GM15510 (cell line): ENCODE measurements around the gene CIT.

Experiments used
- POLR2A ChIP-seq: IDR thresholded peaks from 3 replicates; pipeline ENCODE4 v1.6.1; 2011; ENCODE audit warnings: borderline replicate concordance; ENCODE audit not compliant: insufficient read length; ENCODE audit errors: extremely low read depth

Gene CIT

DNA sequence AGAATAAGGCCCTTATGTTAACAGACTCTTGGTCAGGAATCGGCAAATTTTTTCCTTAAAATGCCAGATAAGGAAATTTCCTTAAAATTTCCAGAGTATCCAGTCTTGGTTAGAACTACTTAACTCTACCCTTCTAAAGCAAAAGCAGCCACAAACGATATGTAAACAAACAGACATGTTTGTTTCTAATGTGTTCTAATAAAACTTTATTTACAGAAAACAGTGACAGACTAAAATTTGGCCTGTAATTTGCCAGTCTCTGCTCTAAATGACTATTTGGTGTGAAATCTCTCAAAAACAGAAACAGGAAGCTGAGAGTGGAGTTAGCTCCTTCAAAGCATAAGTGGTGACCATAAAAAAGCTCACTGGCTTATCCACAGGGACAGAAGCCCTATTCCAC, 131.0 kb downstream of the CIT start:
- TF ChIP-seq POLR2A, result no peak

DNA sequence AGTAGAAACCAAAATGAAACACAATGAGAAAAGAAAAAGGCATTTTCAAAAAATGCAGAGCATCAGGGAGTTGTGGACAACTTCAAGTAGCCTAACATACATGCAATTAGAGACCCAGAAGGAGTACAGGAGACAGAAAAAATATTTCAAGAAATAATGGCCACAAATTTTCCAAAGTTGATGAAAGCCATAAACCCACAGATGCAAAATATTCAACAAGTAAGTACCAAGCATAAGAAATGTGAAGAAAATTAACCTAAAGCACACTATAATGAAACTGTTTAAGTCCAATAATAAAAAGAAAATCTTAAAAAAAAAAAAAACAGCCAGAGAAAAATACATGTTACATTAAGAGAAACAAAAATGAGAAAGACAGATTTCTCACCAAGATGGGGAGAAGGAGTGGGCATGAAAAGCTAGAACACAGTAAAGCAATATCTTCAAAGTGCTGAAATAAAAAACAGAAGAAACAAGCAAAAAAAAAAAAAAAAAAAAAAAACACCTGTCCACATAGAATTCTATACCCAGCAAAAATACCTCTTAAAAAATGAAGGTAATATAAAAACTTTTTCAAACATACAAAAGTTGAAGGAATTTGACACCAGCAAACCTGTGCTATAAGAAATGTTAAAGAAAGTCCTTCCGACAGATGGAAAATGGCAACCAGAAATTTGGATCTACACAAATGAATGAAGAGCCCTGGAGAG, 132.1 kb downstream of the CIT start:
- TF ChIP-seq POLR2A, result no peak

DNA sequence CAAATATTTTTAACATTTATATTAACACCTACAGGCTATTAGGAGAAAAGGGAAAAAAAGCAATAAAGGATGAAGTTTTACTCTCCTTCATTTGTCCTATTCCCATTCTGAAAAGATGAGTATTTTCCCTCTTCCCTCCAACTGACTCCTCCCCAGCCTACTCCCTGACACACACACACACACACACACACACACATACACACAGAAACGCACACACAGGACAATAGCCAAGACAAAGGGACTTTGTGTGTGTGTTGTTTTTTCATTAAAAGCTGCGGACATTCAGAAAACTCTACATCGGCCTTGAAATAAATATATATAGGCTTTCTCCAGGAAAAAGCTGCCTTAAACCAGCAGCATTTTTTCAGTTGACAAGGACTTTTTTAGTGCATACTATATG, 134.4 kb downstream of the CIT start:
- TF ChIP-seq POLR2A, result no peak

GRCh38 chr12:119740830-119741229, 136.3 kb downstream of the CIT start:
- no peak for TF ChIP-seq POLR2A

DNA sequence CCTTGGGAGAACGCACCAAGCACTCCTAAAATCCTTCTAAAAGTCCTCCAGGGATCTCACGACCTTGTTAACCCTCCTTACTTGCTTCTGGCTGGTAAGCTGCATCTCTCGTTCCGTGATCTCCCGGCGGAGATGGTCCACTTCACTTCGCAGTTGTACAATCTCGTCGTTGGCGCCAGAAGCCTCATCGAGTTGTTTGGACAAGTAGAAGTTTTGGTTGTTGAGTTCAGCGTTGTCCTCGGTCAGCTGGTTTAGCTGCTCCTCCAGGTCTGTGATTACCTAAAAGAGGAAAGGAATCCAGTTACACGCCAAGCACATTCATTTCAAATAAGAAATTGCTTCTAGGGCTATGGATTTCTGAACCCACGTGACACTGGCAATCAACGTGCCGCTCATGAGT, 142.0 kb downstream of the CIT start:
- no peak for TF ChIP-seq POLR2A

DNA sequence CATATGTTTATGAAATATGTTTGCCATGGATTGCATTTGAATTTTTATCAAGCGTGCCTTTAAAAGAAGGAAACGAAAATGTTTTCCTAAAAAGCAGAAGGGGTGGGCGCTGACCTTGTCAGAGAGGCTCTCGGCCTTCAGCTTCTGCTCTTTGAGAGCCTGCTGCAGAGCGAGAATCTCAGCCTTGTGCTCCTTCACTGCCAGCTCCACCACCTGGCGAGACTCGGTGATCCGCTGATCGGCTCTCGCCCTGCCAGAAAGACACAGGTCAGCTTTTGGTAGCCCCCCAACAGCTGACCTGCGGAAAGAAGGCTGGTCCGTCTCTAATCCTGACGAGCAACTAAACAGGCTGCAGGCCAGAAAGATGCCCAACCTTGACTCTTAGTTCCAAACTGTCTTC, 146.7 kb downstream of the CIT start:
- no peak for TF ChIP-seq POLR2A

DNA sequence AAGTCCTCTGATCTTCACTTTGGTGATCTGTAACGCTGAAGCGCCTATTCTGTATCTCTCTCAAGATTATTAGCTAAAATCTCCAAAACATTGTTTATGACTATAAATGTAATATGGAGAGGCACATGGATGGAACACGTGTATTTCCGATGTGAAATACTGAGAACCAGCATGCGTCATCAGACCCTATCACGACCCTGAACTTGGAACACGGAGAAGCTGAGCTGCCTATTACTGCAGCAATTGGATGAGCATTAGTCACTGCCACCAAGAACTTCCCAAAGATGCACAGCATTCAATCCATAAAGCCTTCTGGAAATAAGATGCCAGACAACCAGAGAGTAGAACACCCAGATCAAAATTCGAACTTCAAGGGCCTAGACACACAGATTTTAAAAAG, 147.2 kb downstream of the CIT start:
- no peak for TF ChIP-seq POLR2A

DNA sequence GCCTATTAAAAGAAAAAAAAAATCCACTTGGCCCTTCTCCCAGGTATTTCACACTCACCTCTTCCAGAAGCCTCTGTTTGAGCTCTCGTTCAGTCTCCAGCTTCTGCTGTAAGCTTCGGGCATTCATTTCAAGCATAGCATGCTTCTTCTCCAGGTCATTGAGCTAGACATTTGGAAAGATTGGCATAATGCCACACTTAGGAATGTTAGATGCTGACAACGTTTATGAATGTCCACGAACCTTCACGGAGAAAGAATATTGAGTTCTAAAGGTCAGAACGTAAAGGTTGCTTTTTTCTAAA, 148.7 kb downstream of the CIT start:
- TF ChIP-seq POLR2A, result no peak

GRCh38 chr12:119727600-119728443, 149.3 kb downstream of the CIT start:
- no peak for TF ChIP-seq POLR2A

DNA sequence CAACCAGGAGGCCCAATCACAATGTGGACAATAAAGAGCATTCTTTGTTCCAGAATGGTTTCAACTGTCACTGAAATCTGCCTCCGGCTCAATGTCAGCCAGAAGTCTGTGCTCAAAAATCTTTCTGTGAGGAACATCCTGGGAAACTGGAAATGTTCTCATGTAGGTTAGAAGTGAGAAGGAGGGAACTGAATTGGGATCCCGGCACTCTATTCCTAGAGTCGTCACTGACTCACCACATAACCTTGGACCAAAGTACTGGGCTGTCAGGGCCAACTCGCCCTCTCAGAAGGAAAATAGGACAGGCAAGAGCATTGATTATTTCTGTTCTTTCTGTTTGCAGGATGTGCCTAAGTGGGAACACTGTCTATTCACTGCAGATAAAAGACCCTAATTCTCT, 151.6 kb downstream of the CIT start:
- TF ChIP-seq POLR2A, result no peak

DNA sequence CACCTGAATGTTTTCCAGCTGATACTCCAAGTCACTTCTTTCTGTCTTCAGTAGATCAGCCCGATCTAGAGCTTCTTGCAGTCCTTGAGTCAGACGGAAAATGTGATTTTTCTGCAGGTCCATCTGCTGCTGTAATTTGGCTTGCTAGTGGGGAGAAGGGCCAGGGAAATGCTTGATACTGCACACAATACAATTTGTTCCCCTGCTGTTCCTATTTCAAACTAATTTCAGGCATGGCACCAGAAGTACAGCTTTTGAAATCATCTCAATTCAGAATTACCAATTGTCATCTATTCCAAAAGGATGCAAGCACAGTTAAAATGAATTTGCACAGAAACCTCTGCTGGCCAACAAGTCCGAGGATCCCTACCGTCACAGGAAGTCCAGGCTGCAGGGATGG, 155.8 kb downstream of the CIT start:
- TF ChIP-seq POLR2A, result no peak

DNA sequence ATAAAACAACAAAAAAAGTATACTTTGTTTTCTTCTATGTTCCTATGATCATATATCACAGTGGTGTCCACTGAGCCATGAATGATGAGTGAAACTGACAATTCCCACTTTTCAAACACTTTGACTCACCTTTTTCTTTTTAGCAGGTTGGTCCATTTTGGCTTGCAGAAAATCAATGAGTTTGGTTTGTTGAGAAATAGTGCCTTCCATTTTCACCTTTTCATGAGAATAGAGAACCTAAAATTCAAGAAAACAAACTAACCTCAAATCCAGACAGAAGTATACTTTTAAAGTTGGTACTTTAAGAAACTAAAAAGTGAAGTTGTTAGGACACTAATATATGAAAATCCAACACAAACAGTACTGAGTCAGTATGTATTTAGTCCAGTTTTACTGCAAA, 156.8 kb downstream of the CIT start:
- no peak for TF ChIP-seq POLR2A

- TF ChIP-seq POLR2A, result no peak
Measured at GRCh38 chr12:119718141-119718540, 159.0 kb downstream of the CIT start.

DNA sequence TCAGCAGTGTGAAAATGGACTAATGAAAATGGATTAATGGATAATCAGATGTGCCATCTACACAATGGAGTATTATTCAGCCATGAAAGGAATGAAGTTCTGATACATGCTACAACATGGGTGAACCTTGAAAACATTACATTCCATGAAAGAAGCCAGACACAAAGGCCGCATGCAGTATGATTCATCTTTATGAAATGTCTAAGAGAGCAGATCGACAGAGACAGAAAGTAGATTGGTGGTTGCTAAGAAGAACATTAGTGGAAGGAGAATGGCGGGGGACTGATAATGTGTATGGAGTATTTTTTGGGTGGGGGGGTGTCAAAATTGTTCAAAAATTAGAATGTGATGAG, 161.9 kb downstream of the CIT start:
- TF ChIP-seq POLR2A, result no peak

DNA sequence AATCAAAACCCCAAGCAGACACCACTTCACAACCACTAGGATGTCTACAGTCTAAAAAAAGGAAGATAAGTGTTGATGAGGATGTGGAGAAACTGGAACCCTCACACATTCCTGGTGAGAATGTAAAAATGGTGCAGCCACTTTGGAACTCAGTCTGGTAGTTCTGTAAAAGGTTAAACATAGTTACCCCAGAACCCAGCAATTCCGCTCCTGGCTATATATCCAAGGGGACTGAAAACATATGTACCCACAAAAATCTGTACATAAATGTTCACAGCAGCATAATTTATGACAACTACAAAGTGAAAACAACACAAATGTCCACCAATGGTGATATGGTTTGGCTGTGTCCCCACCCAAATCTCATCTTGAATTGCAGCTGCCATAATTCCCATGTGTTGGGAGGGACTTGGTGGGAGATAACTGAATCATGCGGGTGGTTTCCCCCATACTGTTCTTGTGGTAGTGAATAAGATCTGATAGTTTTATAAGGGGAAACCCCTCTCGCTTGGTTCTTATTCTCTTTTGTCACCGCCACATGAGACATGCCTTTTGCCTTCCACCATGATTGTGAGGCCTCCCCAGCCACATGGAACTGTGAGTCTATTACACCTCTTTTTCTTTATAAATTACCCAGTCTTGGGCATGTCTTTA, 162.4 kb downstream of the CIT start:
- TF ChIP-seq POLR2A, result no peak

- no peak for TF ChIP-seq POLR2A
Measured at GRCh38 chr12:119713551-119714031, 163.5 kb downstream of the CIT start.
